Activated naive CD8-positive, alpha-beta T cell treated with anti-CD3 and anti-CD28 coated beads, Interleukin-2, amount 50 U/mL, for 24 hours (primary cell): ENCODE data around the gene CDC7.

ENCODE experiments used
- ATAC-seq: fragments of 150-1000 bp; cut with Tn5 transposase; one replicate; pipeline ENCODE4 v1.10.0; 2021
- DNase-seq: peaks from one replicate; pipeline ENCODE4 v3.0.0; 2021
- H3K27ac Mint-ChIP-seq: one replicate; pipeline ENCODE4 v1.8.0; 2021; ENCODE audit warnings: mild to moderate bottlenecking, mixed read lengths
- H3K27me3 Mint-ChIP-seq: one replicate; pipeline ENCODE4 v1.8.0; 2021; ENCODE audit warnings: mixed read lengths
- H3K36me3 Mint-ChIP-seq: one replicate; pipeline ENCODE4 v1.8.0; 2021; ENCODE audit warnings: low read depth, mixed read lengths
- H3K4me1 Mint-ChIP-seq: one replicate; pipeline ENCODE4 v1.8.0; 2021; ENCODE audit warnings: mixed read lengths
- H3K4me3 Mint-ChIP-seq: one replicate; pipeline ENCODE4 v1.8.0; 2021; ENCODE audit warnings: mild to moderate bottlenecking, moderate library complexity, mixed read lengths
- H3K9me3 Mint-ChIP-seq: one replicate; pipeline ENCODE4 v1.8.0; 2021; ENCODE audit warnings: mixed read lengths

Gene CDC7

DNA sequence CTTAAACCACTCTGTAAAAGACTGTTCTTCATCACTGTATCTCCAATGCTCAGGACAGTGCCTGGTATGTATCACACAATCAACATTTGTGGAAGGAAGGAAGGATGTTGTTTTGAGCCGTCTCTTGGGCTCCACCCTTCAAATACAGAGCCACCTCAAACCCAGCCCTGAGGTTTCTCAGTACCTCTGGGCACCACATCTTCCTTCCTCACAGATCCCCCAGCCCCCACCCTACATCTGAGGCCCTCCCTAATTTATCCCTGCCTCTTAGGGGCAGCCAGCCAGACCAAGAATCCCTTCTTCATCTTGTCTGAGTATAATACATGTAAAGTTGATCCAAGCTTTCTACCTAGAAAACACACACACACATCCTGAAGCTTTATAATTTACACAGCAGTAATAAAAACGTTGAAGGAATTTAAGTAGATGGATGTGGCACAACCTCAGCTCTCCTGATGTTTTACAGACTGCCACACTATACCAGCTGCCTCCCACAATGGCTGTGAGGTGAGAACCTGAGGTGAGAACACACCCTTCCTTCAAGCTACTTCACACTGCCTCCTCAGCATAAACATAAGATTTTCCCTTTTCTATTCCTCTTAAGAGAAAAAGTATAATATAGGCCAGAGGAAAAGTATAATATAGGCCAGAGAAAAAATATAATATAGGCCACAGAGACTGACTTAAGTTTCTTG is 48.5 kb downstream of the CDC7 start:
- Mint-ChIP-seq H3K36me3 (peaks cover 1% of the 10 kb centered on the region), H3K4me3 (no peak overlapping the region), H3K27me3 (no peaks in the 10 kb centered on the region), H3K4me1 (peaks cover 71% of the 10 kb centered on the region), H3K27ac (peak overlapping the region; percentile 62), H3K9me3 (peaks cover 3% of the 10 kb centered on the region)
- DNase-seq (no peak), ATAC-seq (peak; percentile 45)

- H3K36me3 Mint-ChIP-seq: peaks cover 1% of the 10 kb centered on the region
- peak overlapping the region; percentile 23 for H3K27ac Mint-ChIP-seq
- DNase-seq (no peak), ATAC-seq (no peak)
- no peak overlapping the region for H3K4me3 Mint-ChIP-seq
- H3K9me3 Mint-ChIP-seq: peaks cover 3% of the 10 kb centered on the region
- H3K4me1 Mint-ChIP-seq: peaks cover 86% of the 10 kb centered on the region
- H3K27me3 Mint-ChIP-seq: no peaks in the 10 kb centered on the region
Observed at GRCh38 chr1:91550961-91551360, 50.3 kb downstream of the CDC7 start.

DNA sequence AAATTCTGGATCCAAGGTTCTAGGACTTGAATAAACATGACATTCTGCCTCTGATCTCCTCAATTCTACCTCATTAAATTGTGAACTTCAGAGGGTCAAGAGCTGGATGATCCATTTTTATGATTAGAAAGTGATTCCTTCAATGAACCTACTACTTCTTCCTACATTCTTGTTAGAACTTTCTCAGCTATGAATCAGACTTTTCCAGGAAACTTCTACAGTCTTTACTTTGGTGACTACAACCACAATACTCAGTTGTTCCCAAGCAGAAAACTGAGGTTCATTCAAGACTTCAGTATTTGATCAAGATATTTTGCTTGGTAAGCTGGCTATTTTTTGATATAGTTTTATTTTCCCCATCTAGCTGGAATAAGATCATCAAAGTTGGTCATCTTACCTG is 51.4 kb downstream of the CDC7 start:
- H3K9me3 Mint-ChIP-seq: peaks cover 3% of the 10 kb centered on the region
- no peak overlapping the region for H3K4me3 Mint-ChIP-seq
- ATAC-seq (no peak), DNase-seq (no peak)
- H3K27me3 Mint-ChIP-seq: no peaks in the 10 kb centered on the region
- H3K27ac Mint-ChIP-seq: peak overlapping the region; percentile 67
- peaks cover 1% of the 10 kb centered on the region for H3K36me3 Mint-ChIP-seq
- H3K4me1 Mint-ChIP-seq: peaks cover 95% of the 10 kb centered on the region

DNA sequence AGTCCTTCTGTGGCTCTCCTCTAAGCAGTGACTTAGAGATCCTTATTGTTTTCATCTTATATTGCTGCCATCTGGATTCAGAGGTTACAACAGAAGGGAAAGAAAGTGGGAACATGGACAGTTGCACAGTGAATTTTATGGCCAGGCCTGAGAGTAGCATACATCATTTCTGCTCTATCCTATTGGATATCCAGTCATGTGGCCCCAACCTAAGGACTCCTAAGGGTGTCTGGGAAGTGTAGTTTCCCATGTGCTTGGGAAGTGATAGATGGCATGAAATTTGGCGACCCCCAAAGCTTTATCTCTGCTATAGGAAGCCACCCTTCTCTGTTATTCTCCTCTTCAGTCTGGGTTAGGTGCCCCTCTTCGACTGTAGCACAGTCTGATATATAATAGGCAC is 51.9 kb downstream of the CDC7 start:
- Mint-ChIP-seq H3K27ac (peak overlapping the region; percentile 67), H3K27me3 (no peaks in the 10 kb centered on the region), H3K4me1 (peaks cover 95% of the 10 kb centered on the region), H3K36me3 (peaks cover 1% of the 10 kb centered on the region), H3K4me3 (no peak overlapping the region), H3K9me3 (peaks cover 3% of the 10 kb centered on the region)
- ATAC-seq: no peak
- no peak for DNase-seq

DNA sequence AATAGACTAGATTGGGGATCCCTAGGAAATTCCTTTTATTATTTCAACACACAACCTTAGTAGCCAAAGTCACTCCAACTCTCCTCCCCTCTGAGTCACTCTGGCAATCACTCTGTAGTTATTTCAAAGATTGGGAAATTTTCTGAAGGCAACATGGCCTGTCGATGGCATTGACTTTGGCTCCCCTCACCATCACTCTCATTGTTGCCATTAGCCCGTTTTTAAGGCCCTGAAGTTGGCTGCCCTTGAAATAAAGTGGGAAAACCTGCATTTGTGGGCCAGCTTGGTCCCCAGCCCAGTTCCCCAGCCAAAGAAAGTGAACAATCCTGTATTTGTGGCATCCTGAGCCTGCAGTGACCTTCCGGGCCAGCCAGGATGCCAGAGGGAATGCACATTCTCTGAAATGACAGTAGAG is 52.5 kb downstream of the CDC7 start:
- Mint-ChIP-seq H3K36me3 (peaks cover 1% of the 10 kb centered on the region), H3K4me3 (no peak overlapping the region), H3K27ac (peak overlapping the region; percentile 67), H3K9me3 (peaks cover 3% of the 10 kb centered on the region), H3K27me3 (no peaks in the 10 kb centered on the region), H3K4me1 (peaks cover 89% of the 10 kb centered on the region)
- ATAC-seq (no peak), DNase-seq (no peak)

DNA sequence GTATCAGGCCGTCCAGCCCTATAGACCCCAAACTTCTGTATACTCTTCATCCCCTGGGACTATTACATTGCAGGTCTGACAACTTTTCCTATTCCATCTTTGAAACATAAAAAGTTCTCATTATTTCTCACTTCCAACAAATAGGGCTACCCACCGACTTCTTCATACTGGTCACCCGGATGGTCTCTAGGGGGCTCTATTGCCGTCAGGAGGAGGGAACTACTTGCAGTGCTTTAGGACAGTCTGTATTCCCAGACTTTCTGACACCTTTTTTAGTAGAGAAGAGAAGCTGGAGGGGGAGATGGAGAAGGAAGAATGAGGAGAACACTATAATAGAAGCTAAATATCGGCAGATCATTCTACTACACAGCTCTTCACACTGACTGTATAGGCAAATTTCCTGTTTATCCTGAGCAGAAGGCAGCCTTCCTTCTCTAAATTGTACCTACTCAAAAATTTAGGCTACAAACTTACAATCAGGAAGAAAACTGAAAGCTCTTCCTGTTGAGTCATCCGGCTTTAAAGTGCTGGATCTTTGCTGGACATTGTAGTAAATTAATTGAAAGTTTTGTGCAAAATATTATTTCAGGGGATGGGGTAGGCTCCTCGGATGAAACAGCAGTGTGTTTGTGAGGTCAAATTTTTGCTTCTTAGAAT is 54.6 kb downstream of the CDC7 start:
- H3K4me3 Mint-ChIP-seq: peak overlapping the region; percentile 24
- DNase-seq: no peak
- peaks cover 83% of the 10 kb centered on the region for H3K4me1 Mint-ChIP-seq
- H3K27me3 Mint-ChIP-seq: no peaks in the 10 kb centered on the region
- ATAC-seq: no peak
- H3K27ac Mint-ChIP-seq: peak overlapping the region; percentile 92
- H3K36me3 Mint-ChIP-seq: peaks cover 1% of the 10 kb centered on the region
- peaks cover 3% of the 10 kb centered on the region for H3K9me3 Mint-ChIP-seq

DNA sequence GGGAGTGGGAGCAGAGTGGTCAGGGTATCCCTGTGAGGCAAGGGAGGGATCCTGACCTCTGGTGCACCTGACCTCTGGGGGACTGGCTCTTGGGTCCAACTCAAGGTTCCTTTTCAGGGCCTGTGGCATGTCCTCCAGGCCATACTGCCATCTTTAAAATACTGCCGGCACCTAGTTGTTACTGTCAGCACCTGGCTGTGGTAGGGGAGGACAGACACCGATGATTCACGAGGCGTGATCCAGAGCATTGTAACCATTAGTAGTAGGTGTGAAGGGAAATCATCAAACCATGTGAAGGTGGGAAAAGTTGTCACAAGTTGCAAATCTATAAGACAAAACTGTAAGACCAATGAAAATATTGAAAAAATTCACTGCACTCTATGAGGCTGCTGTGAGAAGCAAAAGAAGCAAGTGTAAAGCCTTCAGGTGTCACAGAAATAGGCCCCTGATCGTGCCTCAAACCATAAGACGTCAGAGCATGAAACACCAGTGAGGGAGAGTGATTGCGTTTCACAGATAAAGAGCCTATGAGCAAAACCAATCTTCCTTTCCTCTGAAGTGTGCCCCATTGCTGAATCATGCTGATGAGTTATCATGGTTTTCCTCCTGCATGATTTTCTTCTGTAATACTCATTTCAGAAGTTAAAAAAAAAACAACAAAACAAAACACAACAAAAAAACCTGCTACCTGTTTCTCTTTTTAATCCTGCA is 55.3 kb downstream of the CDC7 start:
- ATAC-seq (peak; percentile 90), DNase-seq (peak; percentile 41)
- Mint-ChIP-seq H3K27ac (peak overlapping the region; percentile 92), H3K27me3 (no peaks in the 10 kb centered on the region), H3K4me1 (peaks cover 81% of the 10 kb centered on the region), H3K4me3 (peak overlapping the region; percentile 24), H3K36me3 (no peaks in the 10 kb centered on the region), H3K9me3 (no peaks in the 10 kb centered on the region)

GRCh38 chr1:91556556-91556955 is 55.9 kb downstream of the CDC7 start:
- ATAC-seq: no peak
- Mint-ChIP-seq H3K27me3 (no peaks in the 10 kb centered on the region), H3K27ac (peak overlapping the region; percentile 92), H3K9me3 (no peaks in the 10 kb centered on the region), H3K4me1 (peaks cover 78% of the 10 kb centered on the region), H3K36me3 (peaks cover 2% of the 10 kb centered on the region), H3K4me3 (peak overlapping the region; percentile 28)
- DNase-seq: no peak

- Mint-ChIP-seq H3K36me3 (peaks cover 2% of the 10 kb centered on the region), H3K27me3 (no peaks in the 10 kb centered on the region), H3K4me3 (no peak overlapping the region), H3K9me3 (no peaks in the 10 kb centered on the region), H3K4me1 (peaks cover 75% of the 10 kb centered on the region), H3K27ac (peak overlapping the region; percentile 92)
- ATAC-seq (no peak), DNase-seq (no peak)
Observed at GRCh38 chr1:91557039-91557690, 56.5 kb downstream of the CDC7 start.

DNA sequence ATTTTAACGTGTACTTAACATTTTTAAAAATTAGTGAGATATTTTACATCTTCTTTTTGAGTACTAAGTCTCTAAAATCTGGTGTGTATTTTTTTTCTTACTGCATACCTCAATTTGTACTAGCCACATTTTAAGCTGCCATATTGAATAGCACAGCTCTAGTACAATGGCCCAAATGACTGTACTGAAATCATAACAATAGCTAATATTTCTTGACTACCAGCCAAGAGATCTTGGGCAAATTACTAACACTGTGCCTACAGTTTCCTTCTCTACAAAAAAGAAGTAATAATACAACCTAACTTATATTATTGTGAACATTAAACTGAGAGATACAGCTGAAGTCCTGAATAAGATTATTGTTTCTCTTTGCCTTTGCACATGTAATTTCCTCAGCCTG is 57.2 kb downstream of the CDC7 start:
- Mint-ChIP-seq H3K9me3 (no peaks in the 10 kb centered on the region), H3K27me3 (no peaks in the 10 kb centered on the region), H3K4me3 (no peak overlapping the region), H3K27ac (no peak overlapping the region), H3K36me3 (peaks cover 2% of the 10 kb centered on the region), H3K4me1 (peaks cover 68% of the 10 kb centered on the region)
- ATAC-seq (no peak), DNase-seq (no peak)

GRCh38 chr1:91559046-91559750 is 58.5 kb downstream of the CDC7 start:
- Mint-ChIP-seq H3K36me3 (peaks cover 4% of the 10 kb centered on the region), H3K27ac (no peak overlapping the region), H3K4me3 (no peak overlapping the region), H3K9me3 (peaks cover 4% of the 10 kb centered on the region), H3K27me3 (no peaks in the 10 kb centered on the region), H3K4me1 (peaks cover 58% of the 10 kb centered on the region)
- ATAC-seq (no peak), DNase-seq (no peak)

DNA sequence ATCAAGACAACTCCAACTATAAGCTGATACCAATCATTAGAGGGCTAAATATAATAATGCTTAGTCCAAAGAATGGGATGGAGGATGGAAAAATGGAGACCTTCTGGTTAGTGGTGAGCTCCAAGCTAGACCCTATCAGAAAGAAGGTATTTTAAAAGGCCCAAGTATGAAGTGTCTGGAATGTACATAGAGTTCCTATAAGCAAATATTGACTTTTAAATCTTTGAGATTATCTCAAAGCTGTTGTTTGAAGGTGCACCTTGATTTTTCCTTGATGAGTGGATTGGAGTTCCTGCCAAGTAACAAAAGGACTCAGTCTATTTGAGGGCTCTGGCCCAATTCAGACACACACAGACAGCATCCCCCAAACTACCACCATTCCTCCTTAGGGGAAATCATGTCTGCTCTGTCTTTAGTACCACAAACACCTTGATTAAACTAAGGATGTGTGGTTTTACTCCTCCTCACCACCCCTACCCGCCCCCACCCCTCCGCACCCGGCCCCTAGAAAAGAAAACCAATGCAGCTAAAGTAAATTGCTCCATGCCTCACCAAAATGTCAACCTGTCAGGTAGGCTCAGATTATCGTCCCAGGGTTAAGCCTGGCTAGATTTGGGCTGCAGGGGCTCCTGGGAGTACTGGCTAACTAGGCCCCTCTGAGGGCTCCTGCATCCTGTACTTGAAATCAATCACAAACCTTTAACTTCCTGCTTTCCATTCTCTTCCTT is 59.4 kb downstream of the CDC7 start:
- H3K9me3 Mint-ChIP-seq: peaks cover 7% of the 10 kb centered on the region
- peaks cover 7% of the 10 kb centered on the region for H3K36me3 Mint-ChIP-seq
- H3K4me3 Mint-ChIP-seq: no peak overlapping the region

DNA sequence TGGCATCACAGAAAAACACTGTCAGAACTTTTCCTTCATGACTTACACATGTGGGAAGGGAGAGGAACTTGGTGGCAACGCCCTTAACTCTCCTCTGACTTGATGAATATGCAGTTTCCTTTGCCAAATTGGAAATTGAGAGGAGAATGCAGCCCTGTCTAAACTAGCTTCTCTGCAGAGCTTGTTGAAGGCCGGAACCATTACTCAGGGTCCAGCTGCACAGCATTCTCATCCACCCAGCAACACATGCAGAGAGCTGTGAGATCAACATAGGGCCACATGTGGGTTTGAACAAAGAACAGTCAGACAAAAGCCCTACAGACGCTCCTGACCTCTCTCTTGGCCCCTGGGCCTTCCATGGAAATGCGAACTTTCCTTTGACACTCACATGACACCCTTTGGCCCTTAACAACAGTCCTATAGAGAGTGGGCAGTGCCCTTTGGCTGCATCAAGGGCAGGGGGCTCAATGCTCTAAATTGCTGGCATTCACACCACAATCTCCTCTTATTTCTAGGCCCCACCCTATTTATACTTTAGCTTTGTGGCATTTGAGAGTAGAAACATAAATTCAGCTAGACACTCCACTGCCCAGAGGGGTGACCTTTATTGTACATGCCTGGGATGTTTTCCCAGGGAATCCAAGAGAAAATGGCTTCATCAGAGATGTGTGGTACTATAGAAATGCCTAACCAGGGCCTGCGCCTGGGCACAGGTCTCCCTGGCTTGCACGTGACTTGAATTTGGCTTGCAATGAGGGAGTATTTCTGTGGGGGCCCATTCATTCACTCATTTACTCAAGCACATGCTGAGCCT is 64.4 kb downstream of the CDC7 start:
- ATAC-seq (no peak), DNase-seq (no peak)
- Mint-ChIP-seq H3K4me3 (no peak overlapping the region), H3K4me1 (peaks cover 30% of the 10 kb centered on the region), H3K27ac (no peak overlapping the region), H3K9me3 (peaks cover 7% of the 10 kb centered on the region), H3K27me3 (no peaks in the 10 kb centered on the region), H3K36me3 (peaks cover 7% of the 10 kb centered on the region)

More for the DNA sequence above, 59.4 kb downstream of the CDC7 start:
- ATAC-seq (no peak), DNase-seq (no peak)
- H3K4me1 Mint-ChIP-seq: peaks cover 54% of the 10 kb centered on the region
- H3K27me3 Mint-ChIP-seq: no peaks in the 10 kb centered on the region
- H3K27ac Mint-ChIP-seq: peak overlapping the region; percentile 58
